NCI-H2227 treated with DMSO at 0.1 percent for 48 hours (cell line): ENCODE results near the gene ALKBH3.

Experiments
- DNase-seq: peaks from one replicate; lab custom pipeline; 2025; lab: John Stamatoyannopoulos, UW

Gene ALKBH3

DNA sequence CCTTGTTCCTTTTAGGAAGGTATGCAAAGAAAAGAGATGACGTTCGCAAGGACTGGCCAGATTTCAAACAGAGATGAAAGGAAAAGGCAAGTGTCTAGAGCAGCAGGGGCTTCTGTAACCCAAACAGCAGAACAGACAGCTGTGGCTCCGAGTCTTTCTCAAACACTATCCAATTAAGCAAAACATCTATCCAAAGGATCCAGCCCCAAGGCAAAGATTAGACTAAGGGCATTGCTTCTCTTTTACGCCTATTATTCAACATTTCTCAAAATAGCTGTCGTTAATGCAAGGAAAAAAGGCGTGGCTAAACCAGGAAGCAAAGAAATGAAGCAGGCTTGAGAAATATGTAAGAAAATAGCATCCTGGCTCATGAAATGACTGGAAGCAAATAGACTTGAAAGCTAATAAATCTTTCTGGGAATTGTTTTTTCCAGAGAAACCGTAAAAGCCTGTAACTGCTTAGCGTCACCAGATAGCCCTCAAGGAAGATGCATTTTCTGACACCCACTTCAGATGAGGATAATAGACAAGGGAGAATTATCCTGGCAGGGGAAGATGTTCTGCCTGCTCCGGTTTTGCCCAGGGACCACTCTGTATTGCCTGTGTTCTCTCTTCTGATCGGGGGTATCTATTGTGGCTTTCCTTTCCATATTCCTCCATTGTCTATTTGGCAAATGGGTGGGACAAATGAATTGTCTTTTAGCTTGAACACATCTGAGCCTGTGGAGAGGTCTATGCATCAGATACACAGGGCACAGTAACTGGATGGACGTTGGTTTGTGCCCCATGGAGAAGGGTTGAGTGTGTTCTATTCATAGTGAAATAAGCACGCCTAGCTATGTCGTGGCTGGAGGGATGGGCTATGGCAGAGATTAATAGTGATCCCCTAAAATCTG, 82.0 kb downstream of the ALKBH3 start:
- DNase-seq: peak; percentile 80

DNA sequence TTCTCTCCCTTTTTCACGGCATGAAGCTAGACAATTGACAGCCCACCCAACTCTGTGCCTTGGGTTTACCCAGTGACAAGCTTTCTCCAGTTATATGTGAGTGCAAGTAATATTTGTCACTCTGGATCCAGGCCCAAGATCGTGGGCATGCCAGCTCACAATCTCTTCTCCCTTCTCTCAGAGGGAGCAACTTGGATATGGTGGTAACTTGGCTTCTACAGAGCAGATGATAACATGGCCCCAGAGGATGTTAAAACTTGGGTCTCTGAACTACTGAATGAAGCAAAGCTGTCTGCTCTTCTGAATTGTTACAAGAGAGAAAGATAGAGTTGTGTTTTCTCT, 82.6 kb downstream of the ALKBH3 start:
- no peak for DNase-seq

DNA sequence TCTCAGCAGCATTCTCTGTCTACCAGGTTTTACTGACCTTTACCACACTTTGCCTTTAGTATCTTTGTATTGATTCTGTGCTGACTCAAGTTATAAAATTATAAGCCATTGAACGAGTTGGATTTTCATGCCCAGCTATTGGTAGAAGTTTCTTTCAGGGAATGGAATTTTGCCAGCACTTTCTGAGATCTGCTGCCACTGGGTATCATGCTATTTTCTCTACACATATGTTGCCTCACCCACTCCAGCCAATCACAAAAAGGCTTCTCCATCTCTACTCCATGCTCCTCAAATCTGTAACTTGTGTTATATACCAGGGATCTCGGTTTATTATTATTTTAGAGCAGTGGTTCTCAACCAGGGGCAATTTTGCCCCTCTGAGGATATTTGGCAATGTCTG, 87.0 kb downstream of the ALKBH3 start:
- DNase-seq: no peak

DNA sequence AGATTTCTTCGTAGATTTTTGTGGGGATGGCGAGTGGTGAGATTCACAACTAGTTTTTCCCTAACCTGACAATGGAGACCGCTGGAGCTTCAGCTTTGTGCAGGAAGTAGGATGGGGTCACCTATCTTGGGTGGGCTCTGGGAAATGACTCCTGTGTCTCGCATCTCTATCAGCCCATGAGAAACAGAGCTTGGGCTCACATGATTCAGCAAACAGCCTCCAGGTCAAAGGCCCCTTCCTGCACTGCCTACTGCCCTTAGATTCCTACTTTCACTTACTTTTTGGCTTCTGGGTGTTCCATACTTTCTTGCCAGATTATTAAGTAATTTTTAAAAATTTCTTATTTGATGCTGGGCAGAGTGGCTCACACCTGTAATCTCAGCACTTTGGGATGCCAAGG, 88.1 kb downstream of the ALKBH3 start:
- no peak for DNase-seq

DNA sequence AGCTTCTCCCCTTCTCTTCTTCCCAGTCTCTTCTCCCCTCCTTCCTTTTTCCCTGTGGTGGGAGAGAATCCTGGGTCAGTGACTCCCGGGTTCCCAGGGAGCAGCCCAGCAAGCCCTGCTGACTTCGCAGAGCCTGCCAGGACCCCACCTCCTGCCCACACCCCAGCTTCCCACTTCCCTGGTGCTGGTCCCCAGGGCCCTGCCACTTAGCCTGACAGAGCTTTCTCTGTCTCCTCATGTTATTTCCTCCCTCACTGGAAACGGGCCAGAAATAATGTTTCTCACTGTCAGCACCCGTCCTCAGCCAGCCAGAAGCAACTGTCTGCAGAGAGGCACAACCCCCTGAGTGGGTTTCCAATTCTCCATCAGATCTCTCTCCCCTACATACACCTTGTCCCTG, 88.9 kb downstream of the ALKBH3 start:
- no peak for DNase-seq
